ENCODE measurements around the gene POLRMT. TPM values are rescaled to one million over a fixed set of nuclear protein-coding genes. Genes with fewer than 3 reads are reported as not detected.

The POLRMT gene
- total RNA-seq, 1 donor = 25.5 TPM

DNA sequence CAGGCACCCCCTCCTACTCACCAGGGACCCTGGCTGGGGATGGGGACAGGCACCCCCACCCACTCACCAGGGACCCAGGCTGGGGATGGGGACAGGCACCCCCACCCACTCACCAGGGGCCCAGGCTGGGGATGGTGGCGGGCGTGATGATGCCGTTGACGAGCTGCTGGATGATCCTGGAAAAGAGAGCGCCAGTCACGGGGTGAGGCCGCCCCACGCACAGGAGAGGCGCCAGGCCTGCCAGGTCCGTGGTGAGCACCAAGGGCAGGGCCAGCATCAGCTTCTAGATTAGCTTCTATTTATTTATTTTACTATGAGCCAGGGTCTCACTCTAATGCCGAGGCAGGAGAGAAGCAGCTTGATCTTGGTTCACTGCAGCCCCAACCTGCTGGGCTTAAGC is 16.8 kb upstream of the POLRMT start:
- DNase-seq (ENCODE audit: low read depth) = no peak
- TF ChIP-seq, protein P1, sequence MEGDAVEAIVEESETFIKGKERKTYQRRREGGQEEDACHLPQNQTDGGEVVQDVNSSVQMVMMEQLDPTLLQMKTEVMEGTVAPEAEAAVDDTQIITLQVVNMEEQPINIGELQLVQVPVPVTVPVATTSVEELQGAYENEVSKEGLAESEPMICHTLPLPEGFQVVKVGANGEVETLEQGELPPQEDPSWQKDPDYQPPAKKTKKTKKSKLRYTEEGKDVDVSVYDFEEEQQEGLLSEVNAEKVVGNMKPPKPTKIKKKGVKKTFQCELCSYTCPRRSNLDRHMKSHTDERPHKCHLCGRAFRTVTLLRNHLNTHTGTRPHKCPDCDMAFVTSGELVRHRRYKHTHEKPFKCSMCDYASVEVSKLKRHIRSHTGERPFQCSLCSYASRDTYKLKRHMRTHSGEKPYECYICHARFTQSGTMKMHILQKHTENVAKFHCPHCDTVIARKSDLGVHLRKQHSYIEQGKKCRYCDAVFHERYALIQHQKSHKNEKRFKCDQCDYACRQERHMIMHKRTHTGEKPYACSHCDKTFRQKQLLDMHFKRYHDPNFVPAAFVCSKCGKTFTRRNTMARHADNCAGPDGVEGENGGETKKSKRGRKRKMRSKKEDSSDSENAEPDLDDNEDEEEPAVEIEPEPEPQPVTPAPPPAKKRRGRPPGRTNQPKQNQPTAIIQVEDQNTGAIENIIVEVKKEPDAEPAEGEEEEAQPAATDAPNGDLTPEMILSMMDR (IDR thresholded peaks at IDR 0.05; ENCODE audit: insufficient read depth, low read depth, low read length) = no peak

DNA sequence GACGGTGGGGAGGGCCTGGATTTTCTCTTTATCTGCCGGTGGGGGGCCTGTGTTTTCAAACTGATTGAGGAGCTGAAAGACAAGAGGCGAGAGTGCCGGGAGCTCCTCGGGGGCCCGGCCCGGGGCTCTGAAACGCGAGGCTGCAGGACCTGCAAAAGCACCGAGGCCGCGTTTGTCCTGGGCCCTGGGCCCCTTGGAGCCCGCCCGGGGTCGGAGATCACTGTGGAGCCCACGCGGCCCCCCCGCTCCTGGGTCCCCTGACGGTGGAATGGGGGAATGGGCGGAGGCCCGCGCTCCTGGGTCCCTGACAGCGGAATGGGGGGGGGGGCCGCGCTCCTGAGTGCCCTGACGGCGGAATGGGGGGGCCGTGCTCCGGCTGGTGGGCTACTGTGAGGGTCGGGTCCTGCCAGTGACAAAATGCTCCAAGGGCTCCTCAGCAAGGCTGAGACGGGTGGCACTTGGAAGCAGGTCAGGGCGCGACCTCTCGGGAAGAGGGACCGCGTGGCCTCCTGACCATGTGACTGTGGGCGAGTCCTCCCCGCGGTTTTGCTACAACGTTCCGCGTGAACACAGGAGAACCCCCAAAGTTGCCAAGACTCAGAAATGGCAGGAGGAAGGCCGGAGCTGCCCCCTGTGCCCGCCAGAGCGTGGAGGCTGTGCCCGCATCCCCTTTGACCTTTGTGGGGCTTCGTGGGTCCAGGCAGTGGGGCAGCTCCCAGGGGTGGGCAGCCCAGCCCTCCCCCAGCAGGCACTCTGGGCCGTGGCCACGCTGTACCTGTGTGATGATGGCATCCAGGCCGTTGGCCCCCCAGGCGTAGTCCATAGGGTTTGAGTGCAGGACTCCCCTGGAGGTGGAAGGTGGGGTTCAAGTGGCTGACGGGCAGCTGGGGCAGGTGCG is 15.8 kb upstream of the POLRMT start:
- no peak overlapping the region for H3K4me3 ChIP-seq (ENCODE audit: low read depth, low read length)
- TF ChIP-seq, protein P1 (IDR thresholded peaks at IDR 0.05; ENCODE audit: insufficient read depth, low read depth, low read length) = no peak
- DNase-seq (ENCODE audit: low read depth) = no peak

More for the DNA sequence above, 16.8 kb upstream of the POLRMT start:
- no peak overlapping the region for H3K4me3 ChIP-seq (ENCODE audit: low read depth, low read length)

DNA sequence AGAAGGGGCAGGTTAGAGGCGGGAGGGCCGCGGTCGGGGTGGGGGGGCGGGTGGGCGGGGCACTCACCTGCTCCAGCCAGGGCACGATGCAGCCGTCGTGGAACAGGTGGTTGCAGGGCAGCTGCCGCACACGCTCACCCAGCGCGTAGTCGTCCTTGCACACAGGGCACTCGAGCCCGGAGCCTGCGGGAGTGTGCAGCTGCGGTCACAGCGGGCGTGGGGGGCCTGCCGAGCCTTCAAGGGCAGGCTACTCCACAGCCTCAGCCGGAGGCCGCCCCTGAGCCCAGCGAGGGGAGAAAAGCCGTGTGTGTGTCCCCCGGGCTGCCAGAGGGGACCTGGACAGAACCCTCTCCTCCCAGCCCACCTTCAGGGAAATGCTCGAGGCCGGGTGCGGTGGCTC is 15.0 kb upstream of the POLRMT start:
- no peak overlapping the region for H3K4me3 ChIP-seq (ENCODE audit: low read depth, low read length)
- DNase-seq (ENCODE audit: low read depth) = no peak
- TF ChIP-seq, protein P1 (IDR thresholded peaks at IDR 0.05; ENCODE audit: insufficient read depth, low read depth, low read length) = no peak

DNA sequence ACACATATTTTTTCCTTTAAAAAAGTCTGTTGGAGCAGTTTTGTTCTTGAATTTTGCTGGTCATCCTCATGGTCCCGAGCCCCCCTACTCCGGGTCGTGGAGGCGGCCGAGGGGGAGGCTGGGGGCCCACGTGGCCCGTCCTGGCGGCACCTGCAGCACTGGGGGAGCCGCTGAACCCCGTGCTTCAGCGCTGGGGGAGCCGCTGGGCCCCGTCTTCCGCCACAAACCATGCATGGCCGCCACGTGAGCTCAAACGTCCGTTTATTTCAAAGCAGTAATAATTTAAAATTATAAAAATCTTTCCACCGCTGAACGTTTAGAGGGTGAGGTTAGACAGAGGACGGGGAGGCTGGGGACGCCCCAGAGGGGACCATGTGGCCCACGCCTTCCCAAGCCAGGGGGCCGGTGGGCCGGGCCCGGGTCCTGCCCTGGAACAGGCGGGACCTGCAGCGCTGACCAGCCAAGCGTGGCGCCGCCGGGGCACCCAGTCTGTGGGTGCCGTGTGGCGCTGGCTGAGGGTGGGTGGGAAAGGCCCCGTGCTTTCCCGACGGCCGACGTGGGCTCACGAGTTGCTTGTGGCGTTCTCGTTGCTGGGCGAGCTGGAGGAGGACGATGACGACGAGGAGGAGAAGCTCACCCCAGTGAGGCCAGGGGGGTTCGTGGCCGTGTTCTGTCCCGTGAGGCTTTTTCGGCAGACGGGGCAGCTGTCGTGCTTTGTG is 14.4 kb upstream of the POLRMT start:
- TF ChIP-seq, protein P1 (IDR thresholded peaks at IDR 0.05; ENCODE audit: insufficient read depth, low read depth, low read length) = no peak
- DNase-seq (ENCODE audit: low read depth) = no peak

DNA sequence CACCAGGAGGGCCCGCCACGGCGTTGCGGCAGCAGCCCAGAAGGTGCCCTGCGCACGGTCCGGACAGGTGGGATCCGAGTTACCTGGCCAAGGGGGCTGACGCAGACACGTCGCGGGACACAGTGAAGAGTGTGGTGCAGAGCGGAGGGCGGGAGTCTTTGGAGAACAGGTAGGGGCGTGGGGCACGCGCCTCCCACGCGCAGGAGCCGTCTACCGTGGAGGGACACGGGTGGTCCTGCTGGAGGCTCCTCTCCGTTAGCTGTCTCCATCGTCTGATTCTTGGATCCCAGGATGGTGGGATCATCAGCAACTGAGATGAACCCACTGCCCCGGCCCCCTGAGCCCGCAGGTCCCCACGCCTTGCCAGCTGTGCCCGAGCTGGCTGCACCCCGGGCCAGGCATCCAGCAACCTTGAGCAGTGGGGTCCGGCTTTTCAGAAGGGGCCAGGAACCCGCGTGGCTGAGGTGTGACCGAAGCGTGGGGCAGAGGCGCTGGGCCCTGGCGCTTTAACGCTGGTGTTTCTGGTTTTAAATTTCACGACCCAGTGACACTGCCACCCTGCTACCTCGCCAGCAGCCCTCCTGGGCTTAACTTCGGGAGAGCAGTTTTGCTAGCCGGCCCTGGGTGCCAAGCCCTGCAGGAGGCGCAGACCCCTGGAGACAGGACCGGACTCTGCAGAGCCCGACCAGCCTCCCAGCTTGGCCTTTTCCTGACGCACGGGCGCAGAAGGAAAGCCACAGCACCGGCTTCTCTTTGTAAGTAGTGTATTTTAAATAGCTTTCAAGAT is 13.6 kb upstream of the POLRMT start:
- DNase-seq (ENCODE audit: low read depth) = no peak
- TF ChIP-seq, protein P1 (IDR thresholded peaks at IDR 0.05; ENCODE audit: insufficient read depth, low read depth, low read length) = no peak
- no peak overlapping the region for H3K4me3 ChIP-seq (ENCODE audit: low read depth, low read length)

More for the DNA sequence above, 14.4 kb upstream of the POLRMT start:
- no peak overlapping the region for H3K4me3 ChIP-seq (ENCODE audit: low read depth, low read length)

DNA sequence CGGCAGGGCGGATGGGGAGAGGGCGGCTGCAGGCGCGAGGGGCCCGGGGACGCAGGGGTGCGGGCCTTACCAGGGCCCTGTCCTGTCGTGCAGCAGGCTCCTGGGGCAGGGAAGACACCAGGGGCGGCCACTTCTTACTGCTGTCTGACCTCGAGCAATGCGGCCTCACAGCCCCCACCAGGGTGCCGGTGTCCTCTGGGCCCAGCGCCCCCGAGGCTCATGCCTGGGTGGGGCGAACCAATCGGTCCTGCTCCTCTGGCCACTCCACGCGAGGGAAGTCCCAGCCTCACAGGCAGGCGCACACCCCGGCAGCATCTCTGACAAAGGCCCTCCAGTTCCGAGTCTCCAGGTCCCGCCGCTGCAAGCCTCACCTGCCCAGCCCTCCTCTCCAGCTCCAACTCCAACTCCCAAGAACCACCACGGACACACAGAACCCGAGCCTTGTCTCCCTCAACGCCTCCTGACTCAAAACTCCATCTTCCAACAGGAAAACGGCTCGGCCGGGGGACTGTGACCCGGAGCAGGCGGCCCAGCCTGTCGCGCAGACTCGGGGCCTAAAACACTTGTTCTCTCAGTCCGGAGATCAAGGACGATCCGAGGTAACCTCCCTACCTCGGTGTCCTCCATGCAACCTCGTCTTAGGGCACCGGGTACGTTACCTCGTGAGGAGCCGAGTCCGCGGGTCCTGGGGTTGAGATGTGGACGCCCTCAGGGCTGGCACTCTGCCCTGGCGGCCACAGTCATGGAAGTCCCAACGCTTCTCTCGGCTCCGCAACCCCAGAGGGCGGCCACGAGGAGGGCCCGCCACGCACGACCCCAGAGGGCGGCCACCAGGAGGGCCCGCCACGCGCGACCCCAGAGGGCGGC is 12.8 kb upstream of the POLRMT start:
- TF ChIP-seq, protein P1 (IDR thresholded peaks at IDR 0.05; ENCODE audit: insufficient read depth, low read depth, low read length) = no peak
- no peak for DNase-seq (ENCODE audit: low read depth)

More for the DNA sequence above, 12.8 kb upstream of the POLRMT start:
- no peak overlapping the region for H3K4me3 ChIP-seq (ENCODE audit: low read depth, low read length)

All from fibroblast of villous mesenchyme (primary cell).